Neural progenitor cell (in vitro differentiated cells): Measurements from ENCODE around the gene ATP8B3. TPM values are rescaled to one million over a fixed set of nuclear protein-coding genes. Genes with fewer than 3 reads are reported as not detected.

ENCODE experiments used
- DNase-seq: peaks from one replicate; pipeline ENCODE4 v3.0.0-alpha.2; 2016; ENCODE audit warnings: low spot score
- H2AFZ ChIP-seq: fragments of 200-600 bp; sonication (generic); replicated peaks from 2 replicates; pipeline ENCODE4 v1.6.1; 2016; ENCODE audit warnings: antibody characterized with exemption
- H3F3A ChIP-seq: fragments of 200-600 bp; sonication (generic); 2 replicates; pipeline ENCODE4 v1.6.1; 2016; ENCODE audit warnings: antibody characterized with exemption, low read depth
- H3K27ac ChIP-seq: fragments of 200-600 bp; sonication (generic); 2 replicates; pipeline ENCODE4 v1.5.1; 2016; ENCODE audit warnings: mild to moderate bottlenecking
- H3K27me3 ChIP-seq: fragments of 200-600 bp; sonication (generic); 2 replicates; pipeline ENCODE4 v1.6.1; 2016; ENCODE audit warnings: mild to moderate bottlenecking, moderate library complexity
- H3K36me3 ChIP-seq: fragments of 200-600 bp; sonication (generic); 2 replicates; pipeline ENCODE4 v1.5.1; 2016
- H3K4me1 ChIP-seq: fragments of 200-600 bp; sonication (generic); 2 replicates; pipeline ENCODE4 v1.6.1; 2016; ENCODE audit warnings: mixed run types
- H3K4me2 ChIP-seq: fragments of 200-600 bp; sonication (generic); 2 replicates; pipeline ENCODE4 v1.6.1; 2016
- H3K4me3 ChIP-seq: fragments of 200-600 bp; sonication (generic); 2 replicates; pipeline ENCODE4 v1.5.1; 2016
- H3K79me2 ChIP-seq: fragments of 200-600 bp; sonication (generic); 2 replicates; pipeline ENCODE4 v1.6.1; 2016; ENCODE audit warnings: low read depth
- H3K9ac ChIP-seq: fragments of 200-600 bp; sonication (generic); 2 replicates; pipeline ENCODE4 v1.6.1; 2016
- H3K9me3 ChIP-seq: fragments of 200-600 bp; sonication (generic); 2 replicates; pipeline ENCODE4 v1.5.1; 2016; ENCODE audit warnings: low read depth
- H4K20me1 ChIP-seq: fragments of 200-600 bp; sonication (generic); 2 replicates; pipeline ENCODE4 v1.6.1; 2016; ENCODE audit warnings: low read depth
- H3K27ac Mint-ChIP-seq: 3 replicates; pipeline ENCODE4 v1.8.0; 2021; ENCODE audit warnings: mixed read lengths
- H3K27me3 Mint-ChIP-seq: 2 replicates; pipeline ENCODE4 v1.8.0; 2022; ENCODE audit warnings: low read depth, mild to moderate bottlenecking, inconsistent platforms, moderate library complexity, mixed read lengths; ENCODE audit not compliant: insufficient read depth
- H3K36me3 Mint-ChIP-seq: 3 replicates; pipeline ENCODE4 v1.8.0; 2021; ENCODE audit warnings: mixed read lengths
- H3K4me1 Mint-ChIP-seq: 3 replicates; pipeline ENCODE4 v1.8.0; 2021; ENCODE audit warnings: mixed read lengths
- H3K4me3 Mint-ChIP-seq: 3 replicates; pipeline ENCODE4 v1.8.0; 2021; ENCODE audit warnings: mild to moderate bottlenecking, moderate library complexity, mixed read lengths
- H3K9me3 Mint-ChIP-seq: 3 replicates; pipeline ENCODE4 v1.8.0; 2020; ENCODE audit warnings: mixed read lengths
- EZH2 ChIP-seq: fragments of 200-600 bp; sonication (generic); IDR thresholded peaks from 2 replicates; pipeline ENCODE4 v1.6.1; 2017; ENCODE audit warnings: antibody characterized with exemption, mild to moderate bottlenecking, moderate library complexity
- EZH2phosphoT487 ChIP-seq: fragments of 200-600 bp; sonication (generic); IDR thresholded peaks from 2 replicates; pipeline ENCODE4 v1.6.1; 2017; ENCODE audit warnings: antibody characterized with exemption
- total RNA-seq: library from RNA; depleted of rRNA; stranded (reverse); fragments of >200 nt; gene quantifications from 2 replicates; pipeline ENCODE4 v1.2.3, GENCODE V29; 2015; ENCODE audit warnings: low replicate concordance
- TF ChIP-seq, protein P1 (sequence below): fragments of 200-600 bp; sonication (generic); IDR thresholded peaks from 2 replicates; pipeline ENCODE4 v1.5.1; 2017; ENCODE audit warnings: antibody characterized with exemption, mild to moderate bottlenecking

The ATP8B3 gene
- total RNA-seq, 1 donor from 2014 or later = 0.06 TPM

DNA sequence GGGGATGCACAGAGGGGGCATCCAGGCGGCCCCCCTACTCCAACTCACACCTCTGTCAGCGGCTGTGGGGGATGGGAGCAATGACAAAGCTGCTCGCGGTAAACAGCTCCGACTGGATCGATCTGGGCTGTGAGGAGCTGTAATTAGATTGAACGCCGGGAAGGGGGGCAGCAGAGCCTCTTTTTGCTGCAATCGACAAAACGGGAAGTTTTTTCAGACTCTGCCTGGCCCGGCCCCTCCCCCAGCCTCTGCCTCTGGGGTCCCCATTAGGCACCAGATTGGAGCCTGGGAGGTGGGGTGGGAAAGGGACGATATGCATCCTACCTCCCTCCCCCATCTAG is 42.5 kb downstream of the ATP8B3 start:
- no peak overlapping the region for H3K27ac ChIP-seq

DNA sequence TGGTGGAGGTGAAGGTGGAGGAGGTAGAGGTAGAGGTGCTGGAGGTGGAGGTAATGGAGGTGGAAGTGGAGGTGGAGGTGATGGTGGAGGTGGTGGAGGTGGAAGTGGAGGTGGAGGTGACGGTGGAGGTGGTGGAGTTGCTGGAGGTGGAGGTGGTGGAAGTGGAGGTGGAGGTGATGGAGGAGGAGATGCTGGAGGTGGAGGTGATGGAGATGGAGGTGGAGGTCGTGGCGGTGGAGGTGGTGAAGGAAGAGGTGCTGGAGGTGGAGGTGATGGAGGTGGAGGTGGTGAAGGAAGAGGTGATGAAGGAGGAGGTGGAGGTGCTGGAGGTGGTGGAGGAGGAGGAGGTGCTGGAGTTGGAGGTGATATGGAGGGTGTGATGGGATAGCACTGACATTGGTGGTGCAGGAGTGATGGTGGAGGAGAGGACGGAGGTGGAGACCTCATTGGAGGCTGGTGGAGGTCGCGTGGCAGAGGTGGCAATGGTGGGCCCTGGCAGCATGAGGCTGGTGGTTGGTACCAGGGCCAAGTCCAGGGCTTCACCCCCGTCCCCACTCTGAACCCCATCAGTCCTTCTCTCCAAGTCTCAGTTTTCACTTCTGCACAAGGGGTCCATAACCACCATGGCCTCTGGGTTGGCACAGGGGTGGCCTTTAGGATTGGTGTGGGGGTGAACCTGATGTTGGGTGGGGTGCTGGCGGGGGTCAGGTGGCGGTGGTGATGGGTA is 43.0 kb downstream of the ATP8B3 start:
- Mint-ChIP-seq H3K4me3 (no peak overlapping the region), H3K36me3 (no peaks in the 10 kb centered on the region), H3K27me3 (peaks cover 79% of the 10 kb centered on the region), H3K27ac (no peak overlapping the region), H3K4me1 (peaks cover 4% of the 10 kb centered on the region), H3K9me3 (peaks cover 32% of the 10 kb centered on the region)
- TF ChIP-seq EZH2 = no peak
- TF ChIP-seq EZH2phosphoT487 = no peak
- TF ChIP-seq, protein P1, sequence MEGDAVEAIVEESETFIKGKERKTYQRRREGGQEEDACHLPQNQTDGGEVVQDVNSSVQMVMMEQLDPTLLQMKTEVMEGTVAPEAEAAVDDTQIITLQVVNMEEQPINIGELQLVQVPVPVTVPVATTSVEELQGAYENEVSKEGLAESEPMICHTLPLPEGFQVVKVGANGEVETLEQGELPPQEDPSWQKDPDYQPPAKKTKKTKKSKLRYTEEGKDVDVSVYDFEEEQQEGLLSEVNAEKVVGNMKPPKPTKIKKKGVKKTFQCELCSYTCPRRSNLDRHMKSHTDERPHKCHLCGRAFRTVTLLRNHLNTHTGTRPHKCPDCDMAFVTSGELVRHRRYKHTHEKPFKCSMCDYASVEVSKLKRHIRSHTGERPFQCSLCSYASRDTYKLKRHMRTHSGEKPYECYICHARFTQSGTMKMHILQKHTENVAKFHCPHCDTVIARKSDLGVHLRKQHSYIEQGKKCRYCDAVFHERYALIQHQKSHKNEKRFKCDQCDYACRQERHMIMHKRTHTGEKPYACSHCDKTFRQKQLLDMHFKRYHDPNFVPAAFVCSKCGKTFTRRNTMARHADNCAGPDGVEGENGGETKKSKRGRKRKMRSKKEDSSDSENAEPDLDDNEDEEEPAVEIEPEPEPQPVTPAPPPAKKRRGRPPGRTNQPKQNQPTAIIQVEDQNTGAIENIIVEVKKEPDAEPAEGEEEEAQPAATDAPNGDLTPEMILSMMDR = no peak
- Histone ChIP-seq H3F3A (no peaks in the 10 kb centered on the region), H3K27me3 (peaks cover 100% of the 10 kb centered on the region), H4K20me1 (peaks cover 14% of the 10 kb centered on the region), H3K36me3 (no peaks in the 10 kb centered on the region), H3K9me3 (no peaks in the 10 kb centered on the region), H3K27ac (no peak overlapping the region), H3K79me2 (no peaks in the 10 kb centered on the region), H3K4me3 (no peak overlapping the region), H3K4me2 (no peak overlapping the region), H2AFZ (no peak overlapping the region), H3K4me1 (no peaks in the 10 kb centered on the region), H3K9ac (no peak overlapping the region)
- DNase-seq = no peak

More for the DNA sequence above, 42.5 kb downstream of the ATP8B3 start:
- Histone ChIP-seq H2AFZ (no peak overlapping the region), H3K27me3 (peaks cover 100% of the 10 kb centered on the region), H3K4me1 (no peaks in the 10 kb centered on the region), H3F3A (no peaks in the 10 kb centered on the region), H4K20me1 (peaks cover 14% of the 10 kb centered on the region), H3K4me2 (no peak overlapping the region), H3K4me3 (no peak overlapping the region), H3K79me2 (no peaks in the 10 kb centered on the region), H3K9me3 (no peaks in the 10 kb centered on the region), H3K9ac (no peak overlapping the region), H3K36me3 (no peaks in the 10 kb centered on the region)
- TF ChIP-seq EZH2 (no peak), EZH2phosphoT487 (no peak)
- TF ChIP-seq, protein P1 = no peak
- H3K4me3 Mint-ChIP-seq = no peak overlapping the region
- H3K27me3 Mint-ChIP-seq = peaks cover 81% of the 10 kb centered on the region
- DNase-seq = no peak
- H3K4me1 Mint-ChIP-seq = peaks cover 4% of the 10 kb centered on the region
- H3K36me3 Mint-ChIP-seq = no peaks in the 10 kb centered on the region
- no peak overlapping the region for H3K27ac Mint-ChIP-seq
- H3K9me3 Mint-ChIP-seq = peaks cover 35% of the 10 kb centered on the region

DNA sequence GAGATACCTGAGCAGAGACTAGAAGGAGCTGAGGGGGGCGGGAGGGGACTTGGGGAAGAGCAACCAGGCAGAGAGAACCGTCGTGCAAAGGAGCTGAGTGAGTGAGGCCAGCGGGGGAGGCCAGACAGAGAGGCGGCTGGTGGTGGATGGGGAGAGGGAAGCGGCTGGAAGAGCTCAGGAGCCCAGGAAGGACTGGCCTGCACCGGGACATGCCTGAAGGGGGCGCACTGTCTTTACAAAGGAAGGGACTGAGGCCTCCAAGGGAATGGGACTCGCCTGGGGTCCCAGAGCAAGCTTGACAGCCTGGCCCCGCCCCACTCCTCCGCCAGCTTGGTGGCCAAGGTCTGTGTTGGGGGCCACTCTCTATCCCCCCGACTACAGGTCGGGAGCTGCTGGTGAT is 43.8 kb downstream of the ATP8B3 start:
- no peak overlapping the region for H3K27ac Mint-ChIP-seq
- peaks cover 14% of the 10 kb centered on the region for H4K20me1 ChIP-seq
- DNase-seq = peak; percentile 75

More for the DNA sequence above, 43.8 kb downstream of the ATP8B3 start:
- no peaks in the 10 kb centered on the region for H3K4me1 ChIP-seq
- no peaks in the 10 kb centered on the region for H3K79me2 ChIP-seq
- H2AFZ ChIP-seq = no peak overlapping the region
- H3K9me3 ChIP-seq = no peaks in the 10 kb centered on the region
- no peak overlapping the region for H3K9ac ChIP-seq
- no peaks in the 10 kb centered on the region for H3F3A ChIP-seq
- Mint-ChIP-seq H3K4me1 (peaks cover 7% of the 10 kb centered on the region), H3K36me3 (no peaks in the 10 kb centered on the region), H3K4me3 (no peak overlapping the region), H3K9me3 (peaks cover 26% of the 10 kb centered on the region), H3K27me3 (peaks cover 79% of the 10 kb centered on the region)
- H3K27ac ChIP-seq = no peak overlapping the region
- no peak for TF ChIP-seq EZH2phosphoT487
- TF ChIP-seq, protein P1 = peak; percentile 53
- H3K4me2 ChIP-seq = no peak overlapping the region
- H3K4me3 ChIP-seq = no peak overlapping the region
- no peaks in the 10 kb centered on the region for H3K36me3 ChIP-seq
- H3K27me3 ChIP-seq = peaks cover 100% of the 10 kb centered on the region
